GM23338 (cell line): ENCODE measurements around the gene FBN2. TPM values are rescaled to one million over a fixed set of nuclear protein-coding genes. Genes with fewer than 3 reads are reported as not detected.
A peak's percentile ranks its signal among the peaks of the same experiment; 100 is the strongest.

Experiments used
- ATAC-seq: fragments of 200-7000 bp; cut with Tn5 transposase; 3 replicates; pipeline ENCODE4 v1.9.1; 2020
- DNase-seq: peaks from one replicate; pipeline ENCODE4 v3.0.0-alpha.2; 2015; ENCODE audit warnings: low spot score
- H2AFZ ChIP-seq: fragments of 200-600 bp; sonication (generic); 2 replicates; pipeline ENCODE4 v1.8.0; 2016; ENCODE audit warnings: antibody characterized with exemption, mild to moderate bottlenecking, moderate library complexity
- H3F3A ChIP-seq: fragments of 200-600 bp; sonication (generic); replicated peaks from 2 replicates; pipeline ENCODE4 v1.8.0; 2017; ENCODE audit warnings: antibody characterized with exemption, mixed run types, low read depth
- H3K27ac ChIP-seq: fragments of 200-600 bp; sonication (generic); 2 replicates; pipeline ENCODE4 v1.6.1; 2016; ENCODE audit warnings: low read depth
- H3K27me3 ChIP-seq: fragments of 200-600 bp; sonication (generic); 2 replicates; pipeline ENCODE4 v1.8.0; 2016; ENCODE audit warnings: mild to moderate bottlenecking, mixed run types, moderate library complexity; ENCODE audit not compliant: insufficient read depth
- H3K36me3 ChIP-seq: fragments of 200-600 bp; sonication (generic); 2 replicates; pipeline ENCODE4 v1.8.0; 2016; ENCODE audit warnings: mild to moderate bottlenecking; ENCODE audit not compliant: insufficient read depth
- H3K4me1 ChIP-seq: fragments of 200-600 bp; sonication (generic); 2 replicates; pipeline ENCODE4 v1.8.0; 2016; ENCODE audit warnings: mild to moderate bottlenecking, moderate library complexity; ENCODE audit not compliant: insufficient read depth
- H3K4me2 ChIP-seq: fragments of 200-600 bp; sonication (generic); 2 replicates; pipeline ENCODE4 v1.7.1; 2017; ENCODE audit warnings: mixed run types
- H3K4me3 ChIP-seq: fragments of 200-600 bp; sonication (generic); 2 replicates; pipeline ENCODE4 v1.6.1; 2016; ENCODE audit warnings: mixed run types
- H3K79me2 ChIP-seq: fragments of 200-600 bp; sonication (generic); replicated peaks from 2 replicates; pipeline ENCODE4 v1.8.0; 2017; ENCODE audit warnings: mild to moderate bottlenecking; ENCODE audit not compliant: insufficient read depth
- H3K9me2 ChIP-seq: fragments of 200-600 bp; sonication (generic); 2 replicates; pipeline ENCODE4 v1.8.0; 2017; ENCODE audit not compliant: insufficient read depth
- H4K20me1 ChIP-seq: fragments of 200-600 bp; sonication (generic); replicated peaks from 2 replicates; pipeline ENCODE4 v1.8.0; 2017; ENCODE audit warnings: mild to moderate bottlenecking; ENCODE audit not compliant: insufficient read depth
- H3K27ac Mint-ChIP-seq: 2 replicates; pipeline ENCODE4 v1.8.0; 2020; ENCODE audit warnings: inconsistent platforms, mild to moderate bottlenecking, moderate library complexity, mixed read lengths
- H3K27me3 Mint-ChIP-seq: 3 replicates; pipeline ENCODE4 v1.8.0; 2022; ENCODE audit warnings: low read depth, mild to moderate bottlenecking, moderate library complexity, mixed read lengths, inconsistent platforms; ENCODE audit not compliant: insufficient read depth, poor library complexity
- H3K36me3 Mint-ChIP-seq: 3 replicates; pipeline ENCODE4 v1.8.0; 2021; ENCODE audit warnings: low read depth, mild to moderate bottlenecking, inconsistent platforms, moderate library complexity, mixed read lengths
- H3K4me1 Mint-ChIP-seq: 3 replicates; pipeline ENCODE4 v1.8.0; 2020; ENCODE audit warnings: mild to moderate bottlenecking, inconsistent platforms, mixed read lengths
- H3K4me3 Mint-ChIP-seq: 3 replicates; pipeline ENCODE4 v1.8.0; 2021; ENCODE audit warnings: moderate library complexity, mild to moderate bottlenecking, inconsistent platforms, mixed read lengths
- H3K9me3 Mint-ChIP-seq: 3 replicates; pipeline ENCODE4 v1.8.0; 2020; ENCODE audit warnings: moderate library complexity, mild to moderate bottlenecking, inconsistent platforms, mixed read lengths
- ETS1 ChIP-seq: IDR thresholded peaks from 2 replicates; pipeline ENCODE4 v1.6.1; 2016; ENCODE audit warnings: antibody characterized with exemption
- EZH2 ChIP-seq: fragments of 200-600 bp; sonication (generic); IDR thresholded peaks from one replicate; pipeline ENCODE4 v1.8.0; 2017; ENCODE audit warnings: antibody characterized with exemption, mild to moderate bottlenecking, low read depth; ENCODE audit not compliant: unreplicated experiment
- EZH2phosphoT487 ChIP-seq: fragments of 200-600 bp; sonication (generic); IDR thresholded peaks from one replicate; pipeline ENCODE4 v1.8.1; 2018; ENCODE audit warnings: antibody characterized with exemption; ENCODE audit not compliant: unreplicated experiment
- JUNB ChIP-seq: IDR thresholded peaks from one replicate; pipeline ENCODE4 v1.6.1; 2016; ENCODE audit warnings: antibody characterized with exemption; ENCODE audit not compliant: unreplicated experiment
- NANOG ChIP-seq: IDR thresholded peaks from 2 replicates; pipeline ENCODE4 v1.6.1; 2016; ENCODE audit warnings: antibody characterized with exemption, borderline replicate concordance
- REST ChIP-seq: IDR thresholded peaks from one replicate; pipeline ENCODE4 v1.6.1; 2018; ENCODE audit warnings: antibody characterized with exemption; ENCODE audit not compliant: unreplicated experiment
- ZNF114 ChIP-seq: fragments of 250-450 bp; sonication (Bioruptor Pico); IDR thresholded peaks from 2 replicates; pipeline ENCODE4 v1.5.0; 2020; ENCODE audit warnings: mild to moderate bottlenecking, moderate library complexity
- polyA plus RNA-seq: library from polyadenylated mRNA; unstranded; fragments of >200 nt; fragmentation: Nextera tagmentation; extraction: Ambion mirVana; gene quantifications from 2 replicates; pipeline ENCODE4 v1.2.1, GENCODE V29; 2016
- total RNA-seq: library from RNA; depleted of rRNA; stranded (reverse); fragments of >200 nt; shearing (Covaris generic); gene quantifications from 2 replicates; pipeline ENCODE4 v1.2.3, GENCODE V29; 2014
- TF ChIP-seq, protein P1 (sequence below), 2 experiments: fragments of 200-600 bp in 1 of 2; sonication (generic) in 1 of 2; conservative IDR thresholded peaks; 2 replicates each; pipeline versions ENCODE4 v1.5.1 to v1.6.1; 2016 to 2017; ENCODE audit warnings: antibody characterized with exemption in 2 of 2, low read depth in 2 of 2, mild to moderate bottlenecking in 2 of 2, moderate library complexity in 1 of 2

FBN2 gene
- total and polyA plus RNA-seq, 2 experiments from 2014 or later, result 2.6 to 13.6 TPM

DNA sequence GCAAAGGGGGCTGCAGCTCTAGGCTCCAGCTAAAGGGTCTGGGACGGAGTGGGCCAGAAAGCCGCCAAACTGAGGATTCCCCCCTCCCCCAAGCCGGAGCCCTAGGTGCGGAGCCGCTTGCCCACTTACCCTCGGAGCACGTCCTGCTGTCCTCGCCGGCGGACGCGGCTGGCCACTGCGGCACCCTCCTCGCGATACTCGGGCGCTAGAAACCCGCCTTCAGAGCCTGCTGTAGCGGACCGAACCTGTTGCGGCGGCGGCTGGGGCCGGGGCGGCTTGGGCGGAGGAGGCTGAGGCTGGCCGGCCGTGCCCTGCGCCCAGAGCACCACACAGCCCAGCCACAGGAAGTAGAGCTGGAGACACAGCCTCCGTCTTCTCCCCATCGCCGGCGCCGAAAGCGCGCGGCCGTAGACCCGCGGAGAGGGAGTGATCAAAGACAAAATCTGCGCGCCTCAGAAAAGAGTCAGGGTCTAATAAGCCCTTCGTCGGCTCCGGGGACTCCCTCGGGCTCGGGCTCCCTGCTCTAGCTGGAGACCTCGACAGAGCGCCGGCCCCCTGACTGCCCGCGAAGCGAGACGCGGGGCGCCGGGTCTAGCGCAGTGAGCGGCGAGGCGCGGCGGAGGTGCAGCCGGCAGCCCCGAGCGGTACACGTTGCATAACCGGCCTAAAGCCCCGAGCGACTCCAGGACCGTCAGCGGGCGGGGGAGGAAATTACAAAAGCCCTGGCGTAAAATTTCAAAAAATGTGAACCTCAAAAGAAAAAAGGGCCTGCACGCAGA is 635 bp downstream of the FBN2 start:
- Histone ChIP-seq H3K4me2 (peak overlapping the region; percentile 98), H3K36me3 (no peaks in the 10 kb centered on the region), H4K20me1 (no peaks in the 10 kb centered on the region), H3K79me2 (no peaks in the 10 kb centered on the region), H2AFZ (peak overlapping the region; percentile 98), H3K27ac (no peak overlapping the region), H3K27me3 (peaks cover 68% of the 10 kb centered on the region), H3K4me3 (peak overlapping the region; percentile 79), H3K4me1 (peaks cover 12% of the 10 kb centered on the region), H3F3A (no peaks in the 10 kb centered on the region), H3K9me2 (no peaks in the 10 kb centered on the region)
- no peaks in the 10 kb centered on the region for H3K9me3 Mint-ChIP-seq
- ATAC-seq (peak; percentile 48), DNase-seq (peak; percentile 60)
- H3K4me1 Mint-ChIP-seq, result peaks cover 8% of the 10 kb centered on the region; the same call in 2 of the 3 replicates
- H3K27me3 Mint-ChIP-seq, result peaks cover 23% of the 10 kb centered on the region
- TF ChIP-seq JUNB (no peak), EZH2 (peak; percentile 47), EZH2phosphoT487 (no peak), NANOG (no peak)
- H3K4me3 Mint-ChIP-seq, result peak overlapping the region; percentile 72
- peaks cover 7% of the 10 kb centered on the region; the same call in 2 of the 3 replicates for H3K36me3 Mint-ChIP-seq
- H3K27ac Mint-ChIP-seq, result no peak overlapping the region; the same call in 1 of the 2 replicates

- Histone ChIP-seq H3K36me3 (no peaks in the 10 kb centered on the region), H3K4me2 (peak overlapping the region; percentile 98), H2AFZ (peak overlapping the region; percentile 98), H4K20me1 (no peaks in the 10 kb centered on the region), H3K4me3 (peak overlapping the region; percentile 79), H3K9me2 (no peaks in the 10 kb centered on the region), H3F3A (no peaks in the 10 kb centered on the region), H3K79me2 (no peaks in the 10 kb centered on the region), H3K4me1 (peaks cover 12% of the 10 kb centered on the region), H3K27me3 (peaks cover 68% of the 10 kb centered on the region), H3K27ac (no peak overlapping the region)
- Mint-ChIP-seq H3K36me3 (peaks cover 7% of the 10 kb centered on the region; the same call in 2 of the 3 replicates), H3K27me3 (peaks cover 23% of the 10 kb centered on the region), H3K4me1 (peaks cover 12% of the 10 kb centered on the region; the same call in 2 of the 3 replicates), H3K9me3 (no peaks in the 10 kb centered on the region), H3K4me3 (peak overlapping the region; percentile 72), H3K27ac (no peak overlapping the region)
- peak; percentile 24 for ATAC-seq
- peak; percentile 64 for DNase-seq
- TF ChIP-seq, protein P1, sequence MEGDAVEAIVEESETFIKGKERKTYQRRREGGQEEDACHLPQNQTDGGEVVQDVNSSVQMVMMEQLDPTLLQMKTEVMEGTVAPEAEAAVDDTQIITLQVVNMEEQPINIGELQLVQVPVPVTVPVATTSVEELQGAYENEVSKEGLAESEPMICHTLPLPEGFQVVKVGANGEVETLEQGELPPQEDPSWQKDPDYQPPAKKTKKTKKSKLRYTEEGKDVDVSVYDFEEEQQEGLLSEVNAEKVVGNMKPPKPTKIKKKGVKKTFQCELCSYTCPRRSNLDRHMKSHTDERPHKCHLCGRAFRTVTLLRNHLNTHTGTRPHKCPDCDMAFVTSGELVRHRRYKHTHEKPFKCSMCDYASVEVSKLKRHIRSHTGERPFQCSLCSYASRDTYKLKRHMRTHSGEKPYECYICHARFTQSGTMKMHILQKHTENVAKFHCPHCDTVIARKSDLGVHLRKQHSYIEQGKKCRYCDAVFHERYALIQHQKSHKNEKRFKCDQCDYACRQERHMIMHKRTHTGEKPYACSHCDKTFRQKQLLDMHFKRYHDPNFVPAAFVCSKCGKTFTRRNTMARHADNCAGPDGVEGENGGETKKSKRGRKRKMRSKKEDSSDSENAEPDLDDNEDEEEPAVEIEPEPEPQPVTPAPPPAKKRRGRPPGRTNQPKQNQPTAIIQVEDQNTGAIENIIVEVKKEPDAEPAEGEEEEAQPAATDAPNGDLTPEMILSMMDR (conservative IDR thresholded peaks at IDR 0.05; ENCODE audit: low read depth in 2 of 2), result peak in 1 of 2 experiments; percentile 55; a peak in 2 of 4 replicates
- TF ChIP-seq REST (no peak), EZH2 (peak; percentile 14), ETS1 (no peak), ZNF114 (CRISPR knock-in tag) (no peak)
These were observed 1.5 kb downstream of the FBN2 start for GRCh38 chr5:128536254-128537220.
